ENCODE data around the gene SLC25A53. TPM values are rescaled to one million over a fixed set of nuclear protein-coding genes. Genes with fewer than 3 reads are reported as not detected.

The SLC25A53 gene
- total RNA-seq, 3 donors from 2014 or later, result 16.4 to 21.1 (median 17.6) TPM

Other genes starting within 250 kb of the SLC25A53 start
- gene TMSB15B, start 194.4 kb downstream of the SLC25A53 start, total RNA-seq, result 1 to 10 TPM; 5.6 to 9.5 (median 5.6) TPM
- gene H2BW1, start 143.3 kb downstream of the SLC25A53 start, total RNA-seq, result not detected
- gene H2BW2, start 117.1 kb downstream of the SLC25A53 start, total RNA-seq, result not detected
- 1 to 10 TPM; 1.8 to 6.2 (median 4.1) TPM for gene TMSB15C, start 80.8 kb downstream of the SLC25A53 start, total RNA-seq
- gene ZCCHC18, start 44.5 kb downstream of the SLC25A53 start, total RNA-seq, result 1 to 10 TPM in 2 of 3 donors, under 1 TPM in 1; 0.59 to 5.2 (median 1.1) TPM
- gene FAM199X, start 9.4 kb upstream of the SLC25A53 start, total RNA-seq, result 10 to 100 TPM; 24.9 to 42.0 (median 41.9) TPM
- not detected for gene ESX1, start 97.9 kb upstream of the SLC25A53 start, total RNA-seq

All from breast epithelium (tissue), 3 donors.